ENCODE data around the gene GCGR.
"Not testable (repeated sequence)": the region's sequence is repeated elsewhere in the genome, so short reads cannot be mapped to it uniquely, and the experiment has no call there.

The GCGR gene

GRCh38 chr17:81838753-81839255, 34.9 kb downstream of the GCGR start:
- Mint-ChIP-seq H3K27ac (peak overlapping the region; percentile 85), H3K4me1 (peaks cover 43% of the 10 kb centered on the region), H3K27me3 (ENCODE audit: low read depth, poor library complexity) (no peaks in the 10 kb centered on the region), H3K36me3 (ENCODE audit: low read depth) (peaks cover 6% of the 10 kb centered on the region), H3K9me3 (no peaks in the 10 kb centered on the region), H3K4me3 (no peak overlapping the region)
- no peak for DNase-seq
- no peak for TF ChIP-seq CTCF (IDR thresholded peaks at IDR 0.05)

GRCh38 chr17:81839301-81839700, 35.4 kb downstream of the GCGR start:
- Mint-ChIP-seq H3K36me3 (ENCODE audit: low read depth) (peaks cover 6% of the 10 kb centered on the region), H3K4me1 (peaks cover 39% of the 10 kb centered on the region), H3K4me3 (no peak overlapping the region), H3K27me3 (ENCODE audit: low read depth, poor library complexity) (no peaks in the 10 kb centered on the region), H3K9me3 (no peaks in the 10 kb centered on the region), H3K27ac (peak overlapping the region; percentile 80)
- DNase-seq, result no peak
- TF ChIP-seq CTCF (IDR thresholded peaks at IDR 0.05), result no peak

GRCh38 chr17:81840059-81840458, 36.1 kb downstream of the GCGR start:
- not testable (repeated sequence) for DNase-seq; H3K4me3 Mint-ChIP-seq; H3K27me3 Mint-ChIP-seq (ENCODE audit: low read depth, poor library complexity); H3K9me3 Mint-ChIP-seq; H3K27ac Mint-ChIP-seq
- Mint-ChIP-seq H3K4me1 (peaks cover 32% of the 10 kb centered on the region), H3K36me3 (ENCODE audit: low read depth) (peaks cover 12% of the 10 kb centered on the region)

- Mint-ChIP-seq H3K4me3 (no peak overlapping the region), H3K9me3 (no peaks in the 10 kb centered on the region), H3K27me3 (ENCODE audit: low read depth, poor library complexity) (no peaks in the 10 kb centered on the region), H3K36me3 (ENCODE audit: low read depth) (peaks cover 12% of the 10 kb centered on the region), H3K4me1 (peaks cover 22% of the 10 kb centered on the region), H3K27ac (no peak overlapping the region)
- TF ChIP-seq CTCF (IDR thresholded peaks at IDR 0.05), result no peak
- DNase-seq, result no peak
Measured at GRCh38 chr17:81840826-81841778, 37.2 kb downstream of the GCGR start.

- no peak for TF ChIP-seq CTCF (IDR thresholded peaks at IDR 0.05)
- Mint-ChIP-seq H3K9me3 (no peaks in the 10 kb centered on the region), H3K36me3 (ENCODE audit: low read depth) (peaks cover 12% of the 10 kb centered on the region), H3K27me3 (ENCODE audit: low read depth, poor library complexity) (no peaks in the 10 kb centered on the region), H3K4me1 (peaks cover 17% of the 10 kb centered on the region), H3K4me3 (no peak overlapping the region), H3K27ac (no peak overlapping the region)
- no peak for DNase-seq
Measured at GRCh38 chr17:81841866-81842265, 37.9 kb downstream of the GCGR start.

- Mint-ChIP-seq H3K27me3 (ENCODE audit: low read depth, poor library complexity) (no peaks in the 10 kb centered on the region), H3K4me3 (no peak overlapping the region), H3K27ac (no peak overlapping the region), H3K4me1 (peaks cover 17% of the 10 kb centered on the region), H3K9me3 (no peaks in the 10 kb centered on the region), H3K36me3 (ENCODE audit: low read depth) (peaks cover 12% of the 10 kb centered on the region)
- DNase-seq, result no peak
- no peak for TF ChIP-seq CTCF (IDR thresholded peaks at IDR 0.05)
Measured at GRCh38 chr17:81842378-81842724, 38.4 kb downstream of the GCGR start.

Measured in nephron progenitor cell (in vitro differentiated cells).